Transverse colon (tissue), 4 donors: ENCODE measurements around the gene WIPF1. TPM values are rescaled to one million over a fixed set of nuclear protein-coding genes. Genes with fewer than 3 reads are reported as not detected.

Experiments
- DNase-seq: peaks from one replicate; pipeline ENCODE4 v3.0.0-alpha.2; 2019
- H3K27ac ChIP-seq, 4 donors: fragments of 200-600 bp; sonication (generic); 2 replicates each; pipeline ENCODE4 v1.5.1; 2016 to 2018; ENCODE audit warnings: inconsistent platforms in 4 of 4
- H3K27me3 ChIP-seq: fragments of 200-600 bp; sonication (generic); 2 replicates; pipeline ENCODE4 v1.5.1; 2017; ENCODE audit warnings: inconsistent platforms
- H3K36me3 ChIP-seq, 4 donors: fragments of 200-600 bp; sonication (generic); 2 replicates each; pipeline ENCODE4 v1.5.1; 2017 to 2019; ENCODE audit warnings: inconsistent platforms in 4 of 4
- H3K4me1 ChIP-seq, 4 donors: fragments of 200-600 bp; sonication (generic); 2 replicates each; pipeline ENCODE4 v1.5.1; 2017 to 2020; ENCODE audit warnings: inconsistent platforms in 4 of 4
- H3K4me3 ChIP-seq, 4 donors: fragments of 200-600 bp; sonication (generic); 1 replicate in 1 of 4; 2 replicates in 3 of 4; pipeline versions ENCODE4 v1.5.1 to v1.6.1; 2017 to 2019; ENCODE audit warnings: inconsistent platforms in 4 of 4
- H3K9me3 ChIP-seq, 2 donors: fragments of 200-600 bp; sonication (generic); 2 replicates each; pipeline ENCODE4 v1.5.1; 2017 to 2019; ENCODE audit warnings: inconsistent platforms in 2 of 2
- CTCF ChIP-seq, 5 experiments: fragments of 200-600 bp in 3 of 5; fragments of 450-650 bp in 2 of 5; sonication (generic) in 3 of 5; IDR thresholded peaks; 1 replicate in 2 of 5; 2 replicates in 3 of 5; pipeline ENCODE4 v1.5.1; 2016 to 2017; ENCODE audit warnings: antibody characterized with exemption in 5 of 5, inconsistent platforms in 3 of 5, mild to moderate bottlenecking in 2 of 5, moderate library complexity in 1 of 5
- EP300 ChIP-seq: sonication (generic); formaldehyde crosslinking; IDR thresholded peaks from one replicate; pipeline ENCODE4 v1.6.1; 2017; ENCODE audit warnings: antibody characterized with exemption, low read depth
- POLR2A ChIP-seq: fragments of 450-650 bp; IDR thresholded peaks from one replicate; pipeline ENCODE4 v1.6.1; 2016; ENCODE audit warnings: antibody characterized with exemption, mild to moderate bottlenecking, moderate library complexity
- POLR2AphosphoS5 ChIP-seq, 3 donors: sonication (generic); formaldehyde crosslinking; IDR thresholded peaks; one replicate each; pipeline ENCODE4 v1.6.1; 2016; ENCODE audit warnings: antibody characterized with exemption in 3 of 3
- WGBS, 2 donors: methylation state at CpG; one replicate each; pipeline ENCODE4 v1.1.5; 2018; ENCODE audit warnings: low coverage in 1 of 2; 5-methylcytosine and 5-hydroxymethylcytosine counted together
- in situ Hi-C, 4 donors: fragments of 200-750 bp; cut with MboI; loops; one replicate each; pipeline versions ENCODE4 v1.15.0 to v1.15.1; 2017; ENCODE audit warnings: low sequenced_read_pairs in 3 of 4, low pct_ligation_motif_present in 1 of 4, low pct_unique_long_range_greater_than_20kb in 1 of 4
- intact Hi-C: fragments of 100-400 bp; cut with DNase I; formaldehyde crosslinking; loops from one replicate; pipeline ENCODE4 v1.15.1; 2023; ENCODE audit warnings: low total_unique reads
- total RNA-seq, 4 donors: library from RNA; depleted of rRNA; stranded (reverse); fragments of >200 nt; gene quantifications; one replicate each; pipeline ENCODE4 v1.1.0, GENCODE V29; 2016

Gene WIPF1
- 10 to 100 TPM in 3 of 4 donors, 1 to 10 TPM in 1; 8.5 to 32.6 (median 16.1) TPM for total RNA-seq

GRCh38 chr2:174597345-174598047 is at the start of gene WIPF1:
Gene WIPF1 (minus strand): TSS chr2:174597804. CDS start chr2:174585573, 12,231 bp downstream.
- peaks cover 5 to 47% (median 16%) of the 10 kb centered on the region in 4 donors for H3K4me1 ChIP-seq
- no peaks in the 10 kb centered on the region for H3K36me3 ChIP-seq
- peak; percentile 60 for DNase-seq
- in situ Hi-C loops (loop anchor here in 1 of 4 donors (25.0 kb wide), 1 partner anchor 90 kb away; no protein-coding TSS in a partner anchor), intact Hi-C loops (no loop called here)
- TF ChIP-seq CTCF (IDR thresholded peaks at IDR 0.05) (no peak), POLR2A (peak; percentile 81), POLR2AphosphoS5 (IDR thresholded peaks at IDR 0.05) (peak; percentile 68 to 91 (median 85)), EP300 (no peak)
- H3K27ac ChIP-seq = peak within 1 kb of the TSS; percentile 81 to 84 (median 83)
- peak within 1 kb of the TSS in 3 of 4 donors; percentile 10 to 37 (median 18) for H3K4me3 ChIP-seq
- no peaks in the 10 kb centered on the region for H3K27me3 ChIP-seq
- H3K9me3 ChIP-seq = no peaks in the 10 kb centered on the region
- 53 to 55% methylated on average over 6 of the region's 6 CpGs for WGBS, 2 donors

- DNase-seq = no peak
- TF ChIP-seq POLR2AphosphoS5 (IDR thresholded peaks at IDR 0.05) (no peak), POLR2A (no peak), CTCF (IDR thresholded peaks at IDR 0.05) (no peak), EP300 (no peak)
- no peaks in the 10 kb centered on the region for H3K9me3 ChIP-seq
- 55 to 80% methylated on average over 1 to 2 of the region's 2 CpGs for WGBS, 2 donors
- intact Hi-C loops (no loop called here), in situ Hi-C loops (no loop called here)
- H3K27me3 ChIP-seq = no peaks in the 10 kb centered on the region
- H3K36me3 ChIP-seq = no peaks in the 10 kb centered on the region
- H3K27ac ChIP-seq = no peak overlapping the region
- no peak overlapping the region for H3K4me3 ChIP-seq
- no peaks in the 10 kb centered on the region for H3K4me1 ChIP-seq
Measured at GRCh38 chr2:174645296-174645695, 47.7 kb upstream of the WIPF1 start.

GRCh38 chr2:174644406-174644805 is 46.8 kb upstream of the WIPF1 start:
- Histone ChIP-seq H3K9me3 (no peaks in the 10 kb centered on the region), H3K36me3 (no peaks in the 10 kb centered on the region), H3K4me1 (no peaks in the 10 kb centered on the region), H3K27me3 (no peaks in the 10 kb centered on the region), H3K4me3 (no peak overlapping the region), H3K27ac (no peak overlapping the region)
- DNase-seq = no peak
- TF ChIP-seq POLR2A (no peak), POLR2AphosphoS5 (IDR thresholded peaks at IDR 0.05) (no peak), EP300 (no peak), CTCF (IDR thresholded peaks at IDR 0.05) (no peak)
- WGBS, 2 donors = 78 to 82% methylated on average over 1 of the region's 1 CpG
- in situ Hi-C loops (no loop called here), intact Hi-C loops (no loop called here)

- H3K27me3 ChIP-seq = no peaks in the 10 kb centered on the region
- no peak overlapping the region for H3K27ac ChIP-seq
- no peak for DNase-seq
- TF ChIP-seq POLR2A (no peak), EP300 (no peak), CTCF (IDR thresholded peaks at IDR 0.05) (no peak), POLR2AphosphoS5 (IDR thresholded peaks at IDR 0.05) (no peak)
- H3K4me1 ChIP-seq = no peaks in the 10 kb centered on the region
- no peaks in the 10 kb centered on the region for H3K36me3 ChIP-seq
- WGBS, 2 donors = 96 to 97% methylated on average over 5 to 6 of the region's 6 CpGs
- in situ Hi-C loops (no loop called here), intact Hi-C loops (no loop called here)
- no peak overlapping the region for H3K4me3 ChIP-seq
- H3K9me3 ChIP-seq = no peaks in the 10 kb centered on the region
Measured at GRCh38 chr2:174643356-174643755, 45.8 kb upstream of the WIPF1 start.
